H9 (cell line): ENCODE data around the gene PRRT1B. TPM values are rescaled to one million over a fixed set of nuclear protein-coding genes. Genes with fewer than 3 reads are reported as not detected.

Experiments
- DNase-seq: peaks from one replicate; pipeline ENCODE4 v3.0.0-alpha.2; 2017
- H2AFZ ChIP-seq: one replicate; pipeline ENCODE4 v1.6.1; 2013; ENCODE audit warnings: mild to moderate bottlenecking, low read length, control low read depth, moderate library complexity
- H2AK5ac ChIP-seq: 2 replicates; pipeline ENCODE4 v1.6.1; 2013; ENCODE audit warnings: low read length, control low read depth, mixed read lengths; ENCODE audit not compliant: insufficient read length
- H2BK120ac ChIP-seq: one replicate; pipeline ENCODE4 v1.6.1; 2013; ENCODE audit warnings: low read depth, mild to moderate bottlenecking, low read length, control low read depth, inconsistent platforms; ENCODE audit not compliant: poor library complexity, severe bottlenecking
- H2BK12ac ChIP-seq: 2 replicates; pipeline ENCODE4 v1.6.1; 2013; ENCODE audit warnings: low read length, control low read depth, mixed read lengths, low read depth; ENCODE audit not compliant: insufficient read length
- H2BK15ac ChIP-seq: 2 replicates; pipeline ENCODE4 v1.6.1; 2013; ENCODE audit warnings: low read depth, low read length, control low read depth
- H2BK20ac ChIP-seq: one replicate; pipeline ENCODE4 v1.6.1; 2013; ENCODE audit warnings: low read depth, mild to moderate bottlenecking, low read length, control low read depth, inconsistent platforms; ENCODE audit not compliant: poor library complexity, severe bottlenecking
- H2BK5ac ChIP-seq: 2 replicates; pipeline ENCODE4 v1.6.1; 2013; ENCODE audit warnings: low read length, control low read depth, mixed read lengths; ENCODE audit not compliant: insufficient read length
- H3K14ac ChIP-seq: 2 replicates; pipeline ENCODE4 v1.6.1; 2013; ENCODE audit warnings: low read length, control low read depth; ENCODE audit not compliant: insufficient read depth
- H3K18ac ChIP-seq: 2 replicates; pipeline ENCODE4 v1.6.1; 2013; ENCODE audit warnings: low read depth, mild to moderate bottlenecking, mixed read lengths, low read length, control low read depth; ENCODE audit not compliant: insufficient read length
- H3K23ac ChIP-seq: 2 replicates; pipeline ENCODE4 v1.6.1; 2013; ENCODE audit warnings: low read length, control low read depth, mixed read lengths, low read depth; ENCODE audit not compliant: insufficient read length
- H3K23me2 ChIP-seq: 2 replicates; pipeline ENCODE4 v1.6.1; 2013; ENCODE audit warnings: low read depth, mild to moderate bottlenecking, mixed read lengths, low read length, control low read depth; ENCODE audit not compliant: insufficient read length, poor library complexity, severe bottlenecking
- H3K27ac ChIP-seq: 2 replicates; pipeline ENCODE4 v1.5.1; 2013; ENCODE audit warnings: low read length, control low read depth, mixed read lengths, low read depth; ENCODE audit not compliant: insufficient read length
- H3K27me3 ChIP-seq: 2 replicates; pipeline ENCODE4 v1.6.1; 2013; ENCODE audit warnings: low read length, control low read depth, inconsistent platforms; ENCODE audit not compliant: insufficient read depth
- H3K4ac ChIP-seq: 2 replicates; pipeline ENCODE4 v1.6.1; 2013; ENCODE audit warnings: low read depth, mild to moderate bottlenecking, control low read depth, inconsistent platforms, low read length, moderate library complexity
- H3K4me1 ChIP-seq: 2 replicates; pipeline ENCODE4 v1.6.1; 2013; ENCODE audit warnings: low read length, control low read depth, inconsistent platforms; ENCODE audit not compliant: insufficient read depth
- H3K4me2 ChIP-seq: 2 replicates; pipeline ENCODE4 v1.6.1; 2013; ENCODE audit warnings: low read length, control low read depth, mixed read lengths; ENCODE audit not compliant: insufficient read length, insufficient read depth
- H3K56ac ChIP-seq: 2 replicates; pipeline ENCODE4 v1.6.1; 2013; ENCODE audit warnings: low read depth, mild to moderate bottlenecking, mixed read lengths, low read length, control low read depth; ENCODE audit not compliant: insufficient read length
- H3K79me1 ChIP-seq: 2 replicates; pipeline ENCODE4 v1.6.1; 2013; ENCODE audit warnings: low read depth, mild to moderate bottlenecking, moderate library complexity, low read length, control low read depth, inconsistent platforms; ENCODE audit not compliant: insufficient read depth, poor library complexity, severe bottlenecking
- H3K79me2 ChIP-seq: 2 replicates; pipeline ENCODE4 v1.6.1; 2013; ENCODE audit warnings: low read length, control low read depth, inconsistent platforms; ENCODE audit not compliant: insufficient read depth
- H3K9ac ChIP-seq: 2 replicates; pipeline ENCODE4 v1.6.1; 2013; ENCODE audit warnings: low read length, control low read depth, mixed read lengths; ENCODE audit not compliant: insufficient read length; ENCODE audit errors: extremely low read depth
- H3K9me3 ChIP-seq: one replicate; pipeline ENCODE4 v1.6.1; 2013; ENCODE audit warnings: low read depth, low read length, inconsistent platforms; ENCODE audit not compliant: control insufficient read depth
- H3T11ph ChIP-seq: one replicate; pipeline ENCODE4 v1.6.1; 2013; ENCODE audit warnings: mild to moderate bottlenecking, low read length, control low read depth, inconsistent platforms
- H4K20me1 ChIP-seq: one replicate; pipeline ENCODE4 v1.6.1; 2013; ENCODE audit not compliant: control insufficient read depth, insufficient read length, insufficient read depth
- H4K5ac ChIP-seq: 2 replicates; pipeline ENCODE4 v1.6.1; 2013; ENCODE audit warnings: low read depth, mild to moderate bottlenecking, mixed read lengths, low read length, control low read depth; ENCODE audit not compliant: insufficient read length
- H4K8ac ChIP-seq: replicated peaks from 2 replicates; pipeline ENCODE4 v1.6.1; 2013; ENCODE audit warnings: low read length, control low read depth, mixed read lengths, low read depth; ENCODE audit not compliant: insufficient read length
- H4K91ac ChIP-seq: 2 replicates; pipeline ENCODE4 v1.6.1; 2013; ENCODE audit warnings: low read depth, mild to moderate bottlenecking, moderate library complexity, mixed read lengths, low read length, control low read depth; ENCODE audit not compliant: insufficient read length
- H3K27ac Mint-ChIP-seq, 3 experiments: 2 replicates in 2 of 3; 3 replicates in 1 of 3; pipeline ENCODE4 v1.8.0; 2020 to 2021; ENCODE audit warnings: mixed read lengths in 3 of 3, mild to moderate bottlenecking in 1 of 3, moderate library complexity in 1 of 3
- H3K27me3 Mint-ChIP-seq: 2 replicates; pipeline ENCODE4 v1.8.0; 2021; ENCODE audit warnings: low read depth, mild to moderate bottlenecking, moderate library complexity, mixed read lengths
- H3K36me3 Mint-ChIP-seq, 3 experiments: 2 replicates in 2 of 3; 3 replicates in 1 of 3; pipeline ENCODE4 v1.8.0; 2020 to 2021; ENCODE audit warnings: low read depth in 3 of 3, mixed read lengths in 3 of 3; ENCODE audit not compliant: insufficient read depth in 1 of 3
- H3K4me1 Mint-ChIP-seq, 2 experiments: 2 replicates each; pipeline ENCODE4 v1.8.0; 2020; ENCODE audit warnings: mixed read lengths in 2 of 2
- H3K4me3 Mint-ChIP-seq, 2 experiments: 2 replicates in 1 of 2; 3 replicates in 1 of 2; pipeline ENCODE4 v1.8.0; 2020 to 2021; ENCODE audit warnings: mild to moderate bottlenecking in 2 of 2, mixed read lengths in 2 of 2, moderate library complexity in 1 of 2
- H3K9me3 Mint-ChIP-seq, 2 experiments: 2 replicates in 1 of 2; 3 replicates in 1 of 2; pipeline ENCODE4 v1.8.0; 2020; ENCODE audit warnings: mild to moderate bottlenecking in 2 of 2, mixed read lengths in 2 of 2, moderate library complexity in 1 of 2
- WGBS: extraction: QIAGEN DNeasy Blood & Tissue Kit; methylation state at CpG from one replicate; pipeline ENCODE4 v1.1.7; 2013; ENCODE audit warnings: missing lambda C conversion rate, low lambda C conversion rate, mixed read lengths; ENCODE audit not compliant: insufficient read length; ENCODE audit errors: extremely low coverage; 5-methylcytosine and 5-hydroxymethylcytosine counted together
- total RNA-seq: library from RNA; stranded (reverse); gene quantifications from 2 replicates; pipeline ENCODE4 v1.2.1, GENCODE V29; 2021
- TF ChIP-seq, protein P1 (sequence below): fragments of 200-600 bp; sonication (generic); conservative IDR thresholded peaks from 3 replicates; pipeline ENCODE4 v1.8.0; 2021; ENCODE audit warnings: antibody characterized with exemption, mild to moderate bottlenecking

The PRRT1B gene
- total RNA-seq, 1 experiment from 2014 or later: 1.0 TPM

DNA sequence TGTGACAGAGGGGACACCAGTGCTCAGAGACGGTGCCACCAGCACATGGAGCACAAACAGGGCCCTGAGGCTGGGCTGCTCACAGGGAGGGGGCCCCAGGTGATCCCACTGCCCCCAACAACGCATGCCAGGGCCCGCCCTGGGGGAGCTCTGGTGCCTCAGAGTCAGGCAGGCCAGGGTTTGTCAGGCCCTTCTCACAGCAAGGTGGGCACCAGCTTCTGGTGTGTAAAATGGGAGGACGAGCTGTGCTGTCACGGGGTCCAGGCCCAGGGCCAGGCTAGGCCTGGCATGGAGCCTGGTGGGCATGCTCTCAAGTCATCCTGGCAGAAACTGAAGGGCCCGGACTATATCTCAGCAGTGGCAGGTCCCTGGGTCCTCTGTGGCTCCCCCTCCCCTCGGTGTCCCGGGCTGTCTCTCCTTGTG is 34.5 kb downstream of the PRRT1B start:
- Mint-ChIP-seq H3K27me3 (no peaks in the 10 kb centered on the region), H3K36me3 (peaks cover 8 to 42% (median 34%) of the 10 kb centered on the region in 3 experiments; a peak in 6 of 7 replicates), H3K9me3 (no peaks in the 10 kb centered on the region), H3K27ac (no peak overlapping the region; a peak in 1 of 7 replicates), H3K4me1 (0 out of 4 replicates have a peak, but pooled peaks cover 0 to 4% of the 10 kb centered on the region in 2 experiments), H3K4me3 (no peak overlapping the region)
- Histone ChIP-seq H2AK5ac (no peak overlapping the region), H3K4me1 (no peaks in the 10 kb centered on the region), H3K23me2 (no peaks in the 10 kb centered on the region), H3T11ph (no peak overlapping the region), H2BK20ac (no peak overlapping the region), H3K4ac (no peak overlapping the region), H3K18ac (no peak overlapping the region), H4K5ac (no peak overlapping the region), H2BK120ac (no peak overlapping the region), H2BK5ac (no peak overlapping the region), H2BK15ac (no peak overlapping the region), H3K27me3 (no peaks in the 10 kb centered on the region), H2AFZ (no peak overlapping the region), H3K27ac (no peak overlapping the region), H4K20me1 (no peaks in the 10 kb centered on the region), H4K8ac (no peak overlapping the region), H3K23ac (no peak overlapping the region), H4K91ac (no peak overlapping the region), H3K9ac (no peak overlapping the region), H3K79me1 (no peaks in the 10 kb centered on the region), H3K14ac (no peak overlapping the region; the same call in 1 of the 2 replicates), H3K79me2 (no peaks in the 10 kb centered on the region), H3K9me3 (no peaks in the 10 kb centered on the region), H3K4me2 (no peak overlapping the region), H2BK12ac (no peak overlapping the region), H3K56ac (no peak overlapping the region)
- TF ChIP-seq, protein P1, sequence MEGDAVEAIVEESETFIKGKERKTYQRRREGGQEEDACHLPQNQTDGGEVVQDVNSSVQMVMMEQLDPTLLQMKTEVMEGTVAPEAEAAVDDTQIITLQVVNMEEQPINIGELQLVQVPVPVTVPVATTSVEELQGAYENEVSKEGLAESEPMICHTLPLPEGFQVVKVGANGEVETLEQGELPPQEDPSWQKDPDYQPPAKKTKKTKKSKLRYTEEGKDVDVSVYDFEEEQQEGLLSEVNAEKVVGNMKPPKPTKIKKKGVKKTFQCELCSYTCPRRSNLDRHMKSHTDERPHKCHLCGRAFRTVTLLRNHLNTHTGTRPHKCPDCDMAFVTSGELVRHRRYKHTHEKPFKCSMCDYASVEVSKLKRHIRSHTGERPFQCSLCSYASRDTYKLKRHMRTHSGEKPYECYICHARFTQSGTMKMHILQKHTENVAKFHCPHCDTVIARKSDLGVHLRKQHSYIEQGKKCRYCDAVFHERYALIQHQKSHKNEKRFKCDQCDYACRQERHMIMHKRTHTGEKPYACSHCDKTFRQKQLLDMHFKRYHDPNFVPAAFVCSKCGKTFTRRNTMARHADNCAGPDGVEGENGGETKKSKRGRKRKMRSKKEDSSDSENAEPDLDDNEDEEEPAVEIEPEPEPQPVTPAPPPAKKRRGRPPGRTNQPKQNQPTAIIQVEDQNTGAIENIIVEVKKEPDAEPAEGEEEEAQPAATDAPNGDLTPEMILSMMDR: no peak
- WGBS: no CpG with 5 or more reads among the region's 8 CpGs
- no peak for DNase-seq
